ENCODE data around the gene SOCS7.
A peak's percentile ranks its signal among the peaks of the same experiment; 100 is the strongest.

SOCS7 gene

DNA sequence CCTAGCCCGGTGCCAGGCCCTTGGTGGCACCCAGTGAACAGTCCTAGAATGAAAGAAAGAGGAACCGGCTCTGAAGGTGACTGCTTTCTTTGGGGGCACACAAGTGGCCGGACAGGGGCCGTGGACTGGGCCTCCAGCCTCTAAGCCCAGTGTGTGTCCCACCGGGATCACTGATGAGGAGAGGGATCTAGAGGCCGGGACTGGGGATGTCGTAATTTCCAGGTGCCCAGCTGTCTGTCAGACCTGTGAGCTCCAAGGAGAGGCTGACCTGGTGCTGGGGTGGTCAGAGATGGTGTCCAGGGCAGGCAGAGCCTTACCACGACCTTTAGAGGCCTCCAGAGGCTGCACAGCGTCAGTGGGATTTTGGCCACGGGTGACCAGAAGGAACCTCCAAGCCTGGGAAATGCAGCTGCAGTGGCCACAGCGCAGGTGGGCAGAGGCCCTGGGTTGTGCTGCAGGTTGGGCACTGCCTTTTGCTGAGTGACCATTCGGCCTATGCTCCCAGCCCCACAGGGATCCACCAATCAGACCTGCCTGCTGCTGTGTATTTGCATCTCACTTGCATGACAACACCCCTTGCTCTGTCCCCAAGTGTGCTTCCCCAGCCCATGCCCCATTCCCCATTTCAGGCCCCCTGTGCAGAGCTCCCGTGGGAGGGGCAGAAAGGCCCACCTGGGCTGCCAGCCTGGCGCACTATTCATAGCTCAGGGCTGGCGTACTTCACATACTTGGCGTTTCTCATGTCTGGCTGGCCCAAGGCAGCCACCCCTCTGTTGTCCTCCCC, 89.2 kb downstream of the SOCS7 start:
- TF ChIP-seq TCF12 (IDR thresholded peaks at IDR 0.05; ENCODE audit: low read depth) (peak; percentile 97), TAF1 (IDR thresholded peaks at IDR 0.05; ENCODE audit: low read depth) (no peak), NFIC (IDR thresholded peaks at IDR 0.05) (peak; percentile 89), CEBPB (IDR thresholded peaks at IDR 0.05) (peak; percentile 78; the same call in 1 of the 2 replicates), FOXM1 (IDR thresholded peaks at IDR 0.05; ENCODE audit: borderline replicate concordance, low read depth) (peak; percentile 70; the same call in 1 of the 2 replicates), TEAD4 (IDR thresholded peaks at IDR 0.05) (peak; percentile 98), ZBTB7A (IDR thresholded peaks at IDR 0.05; ENCODE audit: low read depth) (peak; percentile 59), YY1 (IDR thresholded peaks at IDR 0.05; ENCODE audit: low read depth) (peak; percentile 31; the same call in 1 of the 2 replicates), EGR1 (IDR thresholded peaks at IDR 0.05) (0 out of 2 replicates have a peak, but pooled peaks have one; percentile 4), CREB1 (IDR thresholded peaks at IDR 0.05; ENCODE audit: low read depth) (no peak), RAD21 (IDR thresholded peaks at IDR 0.05; ENCODE audit: low read depth) (no peak), EP300 (IDR thresholded peaks at IDR 0.05; ENCODE audit: borderline replicate concordance) (peak; percentile 95)
- TF ChIP-seq, protein P1, sequence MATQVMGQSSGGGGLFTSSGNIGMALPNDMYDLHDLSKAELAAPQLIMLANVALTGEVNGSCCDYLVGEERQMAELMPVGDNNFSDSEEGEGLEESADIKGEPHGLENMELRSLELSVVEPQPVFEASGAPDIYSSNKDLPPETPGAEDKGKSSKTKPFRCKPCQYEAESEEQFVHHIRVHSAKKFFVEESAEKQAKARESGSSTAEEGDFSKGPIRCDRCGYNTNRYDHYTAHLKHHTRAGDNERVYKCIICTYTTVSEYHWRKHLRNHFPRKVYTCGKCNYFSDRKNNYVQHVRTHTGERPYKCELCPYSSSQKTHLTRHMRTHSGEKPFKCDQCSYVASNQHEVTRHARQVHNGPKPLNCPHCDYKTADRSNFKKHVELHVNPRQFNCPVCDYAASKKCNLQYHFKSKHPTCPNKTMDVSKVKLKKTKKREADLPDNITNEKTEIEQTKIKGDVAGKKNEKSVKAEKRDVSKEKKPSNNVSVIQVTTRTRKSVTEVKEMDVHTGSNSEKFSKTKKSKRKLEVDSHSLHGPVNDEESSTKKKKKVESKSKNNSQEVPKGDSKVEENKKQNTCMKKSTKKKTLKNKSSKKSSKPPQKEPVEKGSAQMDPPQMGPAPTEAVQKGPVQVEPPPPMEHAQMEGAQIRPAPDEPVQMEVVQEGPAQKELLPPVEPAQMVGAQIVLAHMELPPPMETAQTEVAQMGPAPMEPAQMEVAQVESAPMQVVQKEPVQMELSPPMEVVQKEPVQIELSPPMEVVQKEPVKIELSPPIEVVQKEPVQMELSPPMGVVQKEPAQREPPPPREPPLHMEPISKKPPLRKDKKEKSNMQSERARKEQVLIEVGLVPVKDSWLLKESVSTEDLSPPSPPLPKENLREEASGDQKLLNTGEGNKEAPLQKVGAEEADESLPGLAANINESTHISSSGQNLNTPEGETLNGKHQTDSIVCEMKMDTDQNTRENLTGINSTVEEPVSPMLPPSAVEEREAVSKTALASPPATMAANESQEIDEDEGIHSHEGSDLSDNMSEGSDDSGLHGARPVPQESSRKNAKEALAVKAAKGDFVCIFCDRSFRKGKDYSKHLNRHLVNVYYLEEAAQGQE (IDR thresholded peaks at IDR 0.05; ENCODE audit: low read depth) = no peak
- TF ChIP-seq, protein P2, sequence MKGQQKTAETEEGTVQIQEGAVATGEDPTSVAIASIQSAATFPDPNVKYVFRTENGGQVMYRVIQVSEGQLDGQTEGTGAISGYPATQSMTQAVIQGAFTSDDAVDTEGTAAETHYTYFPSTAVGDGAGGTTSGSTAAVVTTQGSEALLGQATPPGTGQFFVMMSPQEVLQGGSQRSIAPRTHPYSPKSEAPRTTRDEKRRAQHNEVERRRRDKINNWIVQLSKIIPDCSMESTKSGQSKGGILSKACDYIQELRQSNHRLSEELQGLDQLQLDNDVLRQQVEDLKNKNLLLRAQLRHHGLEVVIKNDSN (IDR thresholded peaks at IDR 0.05) = no peak
- TF ChIP-seq, protein P3, sequence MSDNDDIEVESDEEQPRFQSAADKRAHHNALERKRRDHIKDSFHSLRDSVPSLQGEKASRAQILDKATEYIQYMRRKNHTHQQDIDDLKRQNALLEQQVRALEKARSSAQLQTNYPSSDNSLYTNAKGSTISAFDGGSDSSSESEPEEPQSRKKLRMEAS (IDR thresholded peaks at IDR 0.05) = peak; percentile 64; the same call in 1 of the 2 replicates

DNA sequence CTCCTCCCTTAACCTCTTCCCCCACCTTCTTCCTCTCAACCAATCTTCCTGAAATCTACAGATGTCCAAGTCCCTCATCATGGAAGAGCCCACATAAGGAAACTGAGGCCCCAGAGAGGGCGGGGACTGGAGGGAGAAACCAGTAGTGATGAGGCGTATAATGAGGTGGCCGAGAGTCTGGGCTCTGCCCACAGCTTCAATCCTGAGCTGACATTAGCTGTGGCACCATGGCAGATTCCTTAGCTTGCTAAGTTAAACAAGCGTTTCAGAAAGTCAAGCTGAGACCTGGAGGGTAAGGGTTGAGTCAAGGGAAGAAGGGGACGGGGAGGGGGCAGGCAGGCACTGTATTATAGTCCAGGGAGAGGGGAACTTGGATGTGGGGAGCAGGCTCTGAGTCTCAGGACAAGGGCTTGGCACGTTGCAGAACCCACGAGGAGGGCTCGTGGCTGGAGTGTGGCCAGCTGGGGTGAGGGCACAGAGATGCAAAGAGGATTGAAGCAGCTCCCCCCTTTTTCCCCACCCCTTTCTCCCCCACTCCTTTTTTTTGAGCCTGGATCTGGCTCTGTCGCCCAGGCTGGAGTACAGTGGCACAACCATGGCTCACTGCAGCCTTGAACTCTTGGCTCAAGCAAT, 89.9 kb downstream of the SOCS7 start:
- peak; percentile 3; the same call in 1 of the 2 replicates for TF ChIP-seq YY1 (IDR thresholded peaks at IDR 0.05; ENCODE audit: low read depth)
- no peak for TF ChIP-seq NFIC (IDR thresholded peaks at IDR 0.05)
- TF ChIP-seq, protein P3 (IDR thresholded peaks at IDR 0.05) = no peak
- no peak for TF ChIP-seq TAF1 (IDR thresholded peaks at IDR 0.05; ENCODE audit: low read depth)
- TF ChIP-seq CREB1 (IDR thresholded peaks at IDR 0.05; ENCODE audit: low read depth) = no peak
- TF ChIP-seq FOXM1 (IDR thresholded peaks at IDR 0.05; ENCODE audit: borderline replicate concordance, low read depth) = no peak
- no peak for TF ChIP-seq TCF12 (IDR thresholded peaks at IDR 0.05; ENCODE audit: low read depth)

DNA sequence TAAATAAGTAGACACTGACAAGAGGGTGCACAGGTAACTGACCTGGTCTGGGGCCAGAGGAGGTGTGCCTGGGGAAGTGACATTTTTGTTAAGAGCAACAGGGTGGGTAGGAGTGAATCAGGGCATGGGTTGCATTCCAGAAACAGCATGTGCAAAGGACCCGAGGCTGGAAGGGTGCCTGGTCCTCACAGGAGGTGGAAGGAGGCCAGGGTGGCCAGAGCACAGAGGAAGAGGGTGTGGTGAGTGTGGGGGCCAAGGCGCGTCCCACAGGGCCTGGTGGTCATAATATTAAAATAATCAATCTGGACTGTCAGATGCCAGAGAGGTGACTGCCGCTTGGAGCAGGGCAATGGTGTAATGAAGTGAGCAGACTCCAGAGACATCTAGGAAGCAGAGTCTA, 90.9 kb downstream of the SOCS7 start:
- TF ChIP-seq NFIC (IDR thresholded peaks at IDR 0.05) (peak; percentile 99), CREB1 (IDR thresholded peaks at IDR 0.05; ENCODE audit: low read depth) (no peak), RAD21 (IDR thresholded peaks at IDR 0.05; ENCODE audit: low read depth) (0 out of 2 replicates have a peak, but pooled peaks have one; percentile 19), EGR1 (IDR thresholded peaks at IDR 0.05) (peak; percentile 54; the same call in 1 of the 2 replicates), TAF1 (IDR thresholded peaks at IDR 0.05; ENCODE audit: low read depth) (no peak), ZBTB7A (IDR thresholded peaks at IDR 0.05; ENCODE audit: low read depth) (peak; percentile 72; the same call in 1 of the 2 replicates), TEAD4 (IDR thresholded peaks at IDR 0.05) (peak; percentile 99), YY1 (IDR thresholded peaks at IDR 0.05; ENCODE audit: low read depth) (peak; percentile 32; the same call in 1 of the 2 replicates), EP300 (IDR thresholded peaks at IDR 0.05; ENCODE audit: borderline replicate concordance) (peak; percentile 99), CEBPB (IDR thresholded peaks at IDR 0.05) (peak; percentile 32), FOXM1 (IDR thresholded peaks at IDR 0.05; ENCODE audit: borderline replicate concordance, low read depth) (peak; percentile 95), TCF12 (IDR thresholded peaks at IDR 0.05; ENCODE audit: low read depth) (peak; percentile 99)
- TF ChIP-seq, protein P3 (IDR thresholded peaks at IDR 0.05) = peak; percentile 93
- TF ChIP-seq, protein P2 (IDR thresholded peaks at IDR 0.05) = peak; percentile 42; the same call in 1 of the 2 replicates
- TF ChIP-seq, protein P1 (IDR thresholded peaks at IDR 0.05; ENCODE audit: low read depth) = 0 out of 2 replicates have a peak, but pooled peaks have one; percentile 9

DNA sequence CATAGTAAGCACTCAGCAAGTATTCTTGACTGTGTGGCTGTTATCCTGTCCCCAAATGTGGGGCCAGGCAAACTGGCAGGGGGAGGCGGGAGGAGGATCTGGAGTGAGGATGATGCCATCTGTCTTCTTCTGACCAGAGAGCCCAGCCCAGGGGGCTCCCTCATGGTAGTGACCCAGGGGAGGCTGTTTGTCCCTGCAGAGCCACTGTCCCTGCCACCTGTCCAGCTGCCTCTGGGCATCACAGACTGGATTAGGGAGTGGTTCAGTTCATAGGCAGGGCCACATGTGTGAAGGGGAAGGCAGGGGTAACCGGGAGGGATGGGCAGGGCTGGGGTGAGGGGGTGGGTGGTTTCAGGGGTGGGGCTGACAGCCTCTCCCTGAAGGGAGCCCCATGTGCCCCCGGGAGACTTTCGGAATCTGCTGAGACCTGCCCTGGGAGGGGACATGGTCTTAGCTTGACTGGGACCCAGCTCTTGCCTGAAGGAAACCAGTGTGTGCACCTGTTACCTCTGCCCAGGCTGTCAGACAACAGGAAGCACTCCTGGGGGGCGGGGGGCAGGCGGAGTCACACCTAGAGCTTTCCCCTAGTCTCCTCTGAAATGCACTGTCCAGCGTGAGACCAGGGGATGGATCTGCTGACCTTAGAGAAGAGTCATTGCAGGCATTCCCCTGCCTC, 91.8 kb downstream of the SOCS7 start:
- TF ChIP-seq YY1 (IDR thresholded peaks at IDR 0.05; ENCODE audit: low read depth) (no peak), TAF1 (IDR thresholded peaks at IDR 0.05; ENCODE audit: low read depth) (no peak), CREB1 (IDR thresholded peaks at IDR 0.05; ENCODE audit: low read depth) (no peak), ZBTB7A (IDR thresholded peaks at IDR 0.05; ENCODE audit: low read depth) (no peak), EP300 (IDR thresholded peaks at IDR 0.05; ENCODE audit: borderline replicate concordance) (no peak), TEAD4 (IDR thresholded peaks at IDR 0.05) (no peak), FOXM1 (IDR thresholded peaks at IDR 0.05; ENCODE audit: borderline replicate concordance, low read depth) (no peak), TCF12 (IDR thresholded peaks at IDR 0.05; ENCODE audit: low read depth) (no peak), NFIC (IDR thresholded peaks at IDR 0.05) (no peak), CEBPB (IDR thresholded peaks at IDR 0.05) (no peak), EGR1 (IDR thresholded peaks at IDR 0.05) (no peak), RAD21 (IDR thresholded peaks at IDR 0.05; ENCODE audit: low read depth) (no peak)
- TF ChIP-seq, protein P1 (IDR thresholded peaks at IDR 0.05; ENCODE audit: low read depth) = no peak
- TF ChIP-seq, protein P2 (IDR thresholded peaks at IDR 0.05) = no peak
- TF ChIP-seq, protein P3 (IDR thresholded peaks at IDR 0.05) = no peak

All from Ishikawa (cell line).